ENCODE results near the gene TAF3.
A peak's percentile ranks its signal among the peaks of the same experiment; 100 is the strongest.

TAF3 gene

DNA sequence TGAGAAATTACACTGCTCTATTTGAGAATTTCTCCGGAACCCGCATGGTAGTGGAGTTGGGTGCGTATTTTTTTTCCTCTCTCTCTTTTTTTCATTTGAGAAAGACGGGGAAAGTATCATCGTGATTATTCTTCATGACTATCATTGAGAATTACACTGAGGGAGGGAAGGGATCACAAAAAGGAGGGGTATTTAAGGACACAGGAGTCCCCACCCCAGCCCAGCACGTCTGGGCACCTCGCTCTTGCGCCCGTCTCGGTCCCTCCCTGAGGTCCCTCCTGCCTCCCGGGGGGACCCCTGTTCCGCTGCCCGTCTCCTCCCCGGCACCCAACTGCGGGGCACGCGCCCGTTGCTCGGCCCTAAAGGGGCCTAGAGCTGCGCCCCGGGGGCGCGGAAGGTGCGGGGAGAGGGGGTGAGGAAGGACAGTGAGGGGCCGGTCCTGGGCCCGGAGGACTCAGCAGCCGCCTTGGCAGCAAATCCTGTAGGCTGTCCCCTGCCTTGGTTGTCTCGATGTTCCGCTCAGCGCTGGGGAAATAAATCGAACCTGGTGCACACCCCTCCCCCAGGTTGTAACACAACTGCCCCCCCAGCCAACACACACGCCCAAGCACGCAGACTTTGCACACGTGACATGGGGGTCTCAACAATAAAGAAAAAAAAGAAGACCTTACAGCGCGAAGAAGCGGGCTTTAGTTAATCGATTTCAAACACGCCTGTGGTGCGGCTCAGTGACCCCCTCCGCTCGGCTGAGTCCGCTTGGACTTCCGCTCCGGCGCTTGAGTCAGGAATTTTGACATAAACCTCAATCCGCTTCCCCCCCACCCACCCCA is 217.6 kb downstream of the TAF3 start:
- DNase-seq, result peak; percentile 56

- DNase-seq, result no peak
These were observed 218.3 kb downstream of the TAF3 start for GRCh38 chr10:8036506-8037198.

DNA sequence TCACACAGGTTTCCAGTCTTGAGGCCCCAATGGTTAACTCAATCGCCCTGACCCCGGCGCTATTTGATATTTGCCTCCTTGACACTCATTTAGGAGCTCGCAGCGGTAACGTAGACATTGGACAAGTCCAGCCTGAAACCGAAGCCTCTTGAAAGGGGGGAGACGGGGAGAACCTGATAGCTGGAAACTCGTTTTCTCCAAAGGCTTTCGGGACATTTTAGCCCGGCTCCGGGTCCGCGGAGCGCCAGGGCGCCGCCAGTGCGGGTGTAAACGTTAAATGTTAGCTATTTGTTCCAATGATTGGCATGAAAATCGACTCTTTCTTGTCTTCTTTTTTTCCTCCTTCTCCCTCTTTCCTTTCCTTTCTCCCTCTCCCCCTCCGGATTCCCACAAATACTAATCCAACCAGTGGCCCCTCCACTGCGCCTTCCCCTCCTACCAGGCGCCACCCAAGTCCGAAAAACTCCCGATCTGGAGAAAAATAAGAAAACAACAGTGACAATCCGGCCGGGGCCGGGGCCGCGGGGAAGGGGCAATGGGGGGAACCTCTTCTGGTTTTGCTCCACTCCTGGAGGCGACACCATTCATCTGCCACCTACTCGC is 219.0 kb downstream of the TAF3 start:
- peak; percentile 64 for DNase-seq

- peak; percentile 54 for DNase-seq
These were observed 219.9 kb downstream of the TAF3 start for GRCh38 chr10:8037941-8038894.

GRCh38 chr10:8039321-8039881 is 221.1 kb downstream of the TAF3 start:
- DNase-seq, result no peak

- DNase-seq, result no peak
These were observed 222.3 kb downstream of the TAF3 start for GRCh38 chr10:8040651-8041050.

GRCh38 chr10:8041284-8041991 is 223.1 kb downstream of the TAF3 start:
- no peak for DNase-seq

DNA sequence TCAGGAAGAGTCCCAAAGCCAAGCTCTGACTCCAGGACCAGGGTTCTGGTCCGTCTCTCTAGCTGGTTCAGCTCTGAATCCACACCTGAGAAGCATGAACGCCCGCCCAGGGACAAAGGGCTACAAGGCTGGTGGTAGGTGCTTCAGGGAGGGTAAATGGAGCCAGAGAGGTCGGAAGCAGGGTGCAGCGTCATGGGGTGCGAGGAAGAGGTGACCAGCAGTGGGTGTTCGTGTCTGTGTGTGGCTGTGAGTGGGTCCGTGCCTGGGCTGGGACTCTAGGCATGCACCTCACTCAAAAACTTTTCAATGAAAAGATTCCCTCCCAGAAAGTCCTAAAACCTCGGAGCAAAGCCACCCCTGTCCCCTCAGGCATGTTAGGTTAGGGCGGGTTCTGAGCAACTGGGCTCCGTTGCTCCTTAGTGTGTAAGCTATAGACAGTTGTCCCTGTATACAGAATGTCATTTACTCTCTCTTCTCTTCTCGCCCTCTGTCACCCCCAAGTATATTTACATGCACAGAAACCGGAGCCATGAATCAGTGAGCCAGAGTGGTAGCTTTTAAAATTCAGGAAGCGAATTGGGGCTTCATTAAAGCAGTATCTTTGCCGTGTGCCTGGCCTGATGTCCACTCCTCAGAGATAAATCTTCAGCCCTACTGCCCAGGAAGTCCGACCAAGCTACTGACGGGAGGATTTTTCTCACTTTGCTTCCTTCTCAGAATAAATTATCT is 223.9 kb downstream of the TAF3 start:
- DNase-seq, result no peak

- no peak for DNase-seq
These were observed 224.6 kb downstream of the TAF3 start for GRCh38 chr10:8042721-8043568.

DNA sequence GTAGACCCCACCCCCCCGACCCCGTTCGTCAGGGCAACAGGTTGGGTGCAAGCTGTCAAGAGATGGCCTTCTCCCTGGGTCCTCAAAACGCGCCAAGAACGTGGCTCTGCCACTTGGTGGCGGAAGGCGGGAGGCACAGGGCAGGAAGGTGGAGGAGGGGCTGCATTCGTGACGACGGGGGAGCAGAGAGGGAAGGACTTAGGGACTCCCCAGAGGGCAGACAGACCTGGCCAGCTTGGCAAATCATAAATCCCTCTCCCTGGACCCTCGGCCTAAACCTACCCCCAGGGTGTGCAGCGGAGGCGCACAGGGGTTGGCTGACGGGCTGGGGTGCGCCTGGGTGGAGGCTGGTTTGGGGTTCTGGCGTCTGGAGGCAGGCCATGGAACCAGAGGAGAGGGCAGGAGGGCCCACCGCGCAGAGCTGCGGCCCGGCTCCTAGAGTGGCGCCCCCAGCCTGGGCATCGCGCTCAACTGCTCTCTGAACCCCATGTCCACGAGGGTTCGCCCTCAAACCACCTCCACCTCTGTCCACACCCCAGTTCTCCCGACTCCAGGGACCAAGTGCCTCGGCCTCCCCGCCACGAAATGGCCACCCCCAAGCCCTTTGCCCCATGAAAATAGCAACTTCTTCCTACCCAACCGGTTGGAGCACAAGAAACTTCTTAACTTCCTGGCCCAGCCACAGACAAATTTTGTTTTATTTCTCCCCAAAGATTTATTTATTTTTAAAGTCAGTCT is 225.4 kb downstream of the TAF3 start:
- peak; percentile 71 for DNase-seq

DNA sequence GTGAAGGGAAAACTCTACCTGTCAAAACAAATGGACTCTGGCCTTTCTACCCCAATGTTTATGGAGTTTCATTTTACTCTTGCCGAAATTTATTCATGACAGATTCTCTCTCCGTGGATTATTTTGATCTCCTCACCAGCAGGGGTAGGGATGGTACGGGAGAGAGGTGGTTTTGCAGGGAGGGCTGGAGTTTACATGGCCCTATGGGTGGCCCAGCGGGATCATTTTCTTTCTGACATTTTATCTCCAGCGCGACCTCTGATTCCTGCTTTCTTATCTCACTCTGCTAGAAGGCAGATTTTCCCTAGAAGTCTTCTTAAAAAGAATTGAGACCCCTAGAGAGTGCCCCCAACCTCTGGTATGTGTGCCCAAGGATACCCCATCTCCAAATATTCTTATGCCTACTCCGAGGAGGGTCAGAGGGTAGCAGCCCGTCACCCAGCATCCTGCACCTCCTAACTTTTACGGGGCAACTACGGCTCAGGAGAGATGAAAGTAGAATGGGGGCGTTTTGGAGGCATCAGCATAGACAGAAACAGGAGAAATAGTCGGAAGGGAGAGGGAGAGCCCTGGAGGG is 226.1 kb downstream of the TAF3 start:
- DNase-seq, result no peak

DNA sequence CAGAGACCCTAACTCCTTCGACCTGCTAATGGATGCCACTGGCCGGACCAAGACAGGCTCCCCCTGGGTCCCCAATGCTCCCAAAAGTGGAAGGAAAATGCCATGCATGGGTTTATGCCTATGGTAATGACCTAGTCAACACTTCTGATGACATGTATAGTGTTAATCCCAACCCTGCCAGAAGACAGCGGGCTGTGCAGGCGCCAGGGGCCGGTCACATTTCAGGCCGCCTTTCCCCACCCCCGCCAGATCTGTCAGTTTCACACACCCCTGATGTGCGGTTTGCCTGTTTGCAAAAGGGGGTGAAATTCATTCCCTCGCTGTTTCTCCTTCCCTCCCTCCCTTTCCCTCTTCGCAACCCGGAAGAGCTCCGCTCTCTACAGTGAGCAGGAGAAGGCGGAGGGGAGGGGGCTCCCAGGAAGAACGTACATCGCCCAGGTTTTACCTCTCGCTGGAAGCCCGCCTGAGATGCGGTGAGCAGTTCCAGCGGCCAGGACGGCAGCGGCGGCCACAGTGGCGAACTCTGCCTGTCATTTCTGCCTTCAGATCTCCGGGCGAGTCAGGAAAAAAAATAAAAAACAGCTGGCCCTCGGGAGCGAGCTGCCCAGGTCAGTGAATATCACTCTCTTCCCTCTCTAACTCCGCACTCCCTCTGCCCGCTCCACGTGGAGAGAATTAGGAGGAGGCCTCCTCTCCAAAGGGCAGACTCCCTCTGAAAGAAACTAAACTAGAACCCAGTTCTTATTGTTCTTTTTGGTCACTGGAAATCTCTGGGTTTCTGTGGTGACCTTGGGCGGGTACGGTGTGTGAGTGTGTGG is 226.8 kb downstream of the TAF3 start:
- peak; percentile 62 for DNase-seq

GRCh38 chr10:8045726-8046494 is 227.6 kb downstream of the TAF3 start:
- DNase-seq, result peak; percentile 60

- DNase-seq, result no peak
These were observed 229.4 kb downstream of the TAF3 start for GRCh38 chr10:8047452-8048280.

- no peak for DNase-seq
These were observed 230.1 kb downstream of the TAF3 start for GRCh38 chr10:8048281-8049008.

All from activated CD8-positive, alpha-beta memory T cell treated with anti-CD3 and anti-CD28 coated beads, Interleukin-2, amount 50 U/mL, for 48 hours (primary cell).